SK-N-SH treated with all-trans-retinoic acid at 6 μM for 48 hours (cell line): ENCODE measurements around the gene RASGEF1C.

Source experiments
- ATAC-seq: fragments of 200-7000 bp; cut with Tn5 transposase; 3 replicates; pipeline ENCODE4 v1.9.1; 2020; ENCODE audit warnings: mild to moderate bottlenecking, moderate library complexity
- ARNTL ChIP-seq: fragments of 450-650 bp; formaldehyde crosslinking; IDR thresholded peaks from 2 replicates; pipeline ENCODE4 v1.5.0; 2020; ENCODE audit warnings: low read depth, mild to moderate bottlenecking, moderate library complexity, borderline replicate concordance
- BACH2 ChIP-seq: fragments of 250-450 bp; sonication (Bioruptor Pico); IDR thresholded peaks from 2 replicates; pipeline ENCODE4 v1.9.0; 2021; ENCODE audit warnings: mild to moderate bottlenecking, borderline replicate concordance
- CSDC2 ChIP-seq: fragments of 250-450 bp; sonication (Bioruptor Pico); IDR thresholded peaks from 2 replicates; pipeline ENCODE4 v1.5.0; 2020; ENCODE audit warnings: mild to moderate bottlenecking, moderate library complexity
- ESRRG ChIP-seq: fragments of 250-450 bp; sonication (Bioruptor Pico); IDR thresholded peaks from 2 replicates; pipeline ENCODE4 v1.6.1; 2021; ENCODE audit warnings: mild to moderate bottlenecking
- GLIS3 ChIP-seq: fragments of 250-450 bp; sonication (Bioruptor Pico); IDR thresholded peaks from 2 replicates; pipeline ENCODE4 v1.5.0; 2020; ENCODE audit warnings: mild to moderate bottlenecking, moderate library complexity
- ISL1 ChIP-seq: fragments of 250-450 bp; sonication (Bioruptor Pico); IDR thresholded peaks from 2 replicates; pipeline ENCODE4 v2.1.2; 2022; ENCODE audit warnings: mild to moderate bottlenecking, moderate library complexity
- OSR1 ChIP-seq: fragments of 250-450 bp; sonication (Bioruptor Pico); IDR thresholded peaks from 2 replicates; pipeline ENCODE4 v1.8.0; 2022; ENCODE audit warnings: moderate library complexity, mild to moderate bottlenecking, inconsistent platforms
- PATZ1 ChIP-seq: fragments of 250-450 bp; sonication (Bioruptor Pico); IDR thresholded peaks from 2 replicates; pipeline ENCODE4 v1.8.0; 2020; ENCODE audit warnings: mild to moderate bottlenecking, moderate library complexity, borderline replicate concordance
- PPARA ChIP-seq: fragments of 250-450 bp; sonication (Bioruptor Pico); IDR thresholded peaks from 2 replicates; pipeline ENCODE4 v1.5.0; 2020; ENCODE audit warnings: mild to moderate bottlenecking, borderline replicate concordance
- RARB ChIP-seq: fragments of 250-450 bp; sonication (Bioruptor Pico); IDR thresholded peaks from 2 replicates; pipeline ENCODE4 v1.8.0; 2021; ENCODE audit warnings: mild to moderate bottlenecking, moderate library complexity
- TCF4 ChIP-seq: fragments of 250-450 bp; sonication (Bioruptor Pico); IDR thresholded peaks from 2 replicates; pipeline ENCODE4 v1.8.0; 2021; ENCODE audit warnings: mild to moderate bottlenecking, moderate library complexity, borderline replicate concordance
- TOX ChIP-seq: fragments of 250-450 bp; sonication (Bioruptor Pico); IDR thresholded peaks from 2 replicates; pipeline ENCODE4 v1.8.0; 2021; ENCODE audit warnings: mild to moderate bottlenecking, moderate library complexity, borderline replicate concordance
- TSHZ2 ChIP-seq: fragments of 250-450 bp; sonication (Bioruptor Pico); IDR thresholded peaks from 2 replicates; pipeline ENCODE4 v1.5.0; 2020; ENCODE audit warnings: mild to moderate bottlenecking, moderate library complexity
- ZC3H10 ChIP-seq: fragments of 250-450 bp; sonication (Bioruptor Pico); IDR thresholded peaks from 2 replicates; pipeline ENCODE4 v1.5.1; 2021; ENCODE audit warnings: mild to moderate bottlenecking, moderate library complexity
- ZFP3 ChIP-seq: fragments of 250-450 bp; sonication (Bioruptor Pico); IDR thresholded peaks from 2 replicates; pipeline ENCODE4 v1.5.0; 2020; ENCODE audit warnings: mild to moderate bottlenecking, moderate library complexity
- ZFP30 ChIP-seq: fragments of 450-650 bp; formaldehyde crosslinking; IDR thresholded peaks from 2 replicates; pipeline ENCODE4 v1.5.0; 2022; ENCODE audit warnings: mild to moderate bottlenecking, moderate library complexity
- ZNF565 ChIP-seq: fragments of 450-650 bp; formaldehyde crosslinking; conservative IDR thresholded peaks from 2 replicates; pipeline ENCODE4 v1.5.0; 2020; ENCODE audit warnings: low read depth, mild to moderate bottlenecking, moderate library complexity
- ZNF70 ChIP-seq: fragments of 450-650 bp; formaldehyde crosslinking; IDR thresholded peaks from 2 replicates; pipeline ENCODE4 v1.5.0; 2020; ENCODE audit warnings: mild to moderate bottlenecking, moderate library complexity
- ZNF8 ChIP-seq: fragments of 450-650 bp; formaldehyde crosslinking; IDR thresholded peaks from 2 replicates; pipeline ENCODE4 v1.5.0; 2020; ENCODE audit warnings: mild to moderate bottlenecking, moderate library complexity
- TF ChIP-seq, protein P1 (sequence below): fragments of 250-450 bp; sonication (Bioruptor Pico); IDR thresholded peaks from 2 replicates; pipeline ENCODE4 v1.5.1; 2020; ENCODE audit warnings: low read depth, mild to moderate bottlenecking, moderate library complexity
- TF ChIP-seq, protein P2 (sequence below): fragments of 250-450 bp; sonication (Bioruptor Pico); IDR thresholded peaks from 2 replicates; pipeline ENCODE4 v1.5.1; 2021; ENCODE audit warnings: mild to moderate bottlenecking, moderate library complexity
- TF ChIP-seq, protein P3 (sequence below): fragments of 250-450 bp; sonication (Bioruptor Pico); IDR thresholded peaks from 2 replicates; pipeline ENCODE4 v1.8.0; 2021; ENCODE audit warnings: low read depth, mild to moderate bottlenecking, moderate library complexity, borderline replicate concordance

The RASGEF1C gene

DNA sequence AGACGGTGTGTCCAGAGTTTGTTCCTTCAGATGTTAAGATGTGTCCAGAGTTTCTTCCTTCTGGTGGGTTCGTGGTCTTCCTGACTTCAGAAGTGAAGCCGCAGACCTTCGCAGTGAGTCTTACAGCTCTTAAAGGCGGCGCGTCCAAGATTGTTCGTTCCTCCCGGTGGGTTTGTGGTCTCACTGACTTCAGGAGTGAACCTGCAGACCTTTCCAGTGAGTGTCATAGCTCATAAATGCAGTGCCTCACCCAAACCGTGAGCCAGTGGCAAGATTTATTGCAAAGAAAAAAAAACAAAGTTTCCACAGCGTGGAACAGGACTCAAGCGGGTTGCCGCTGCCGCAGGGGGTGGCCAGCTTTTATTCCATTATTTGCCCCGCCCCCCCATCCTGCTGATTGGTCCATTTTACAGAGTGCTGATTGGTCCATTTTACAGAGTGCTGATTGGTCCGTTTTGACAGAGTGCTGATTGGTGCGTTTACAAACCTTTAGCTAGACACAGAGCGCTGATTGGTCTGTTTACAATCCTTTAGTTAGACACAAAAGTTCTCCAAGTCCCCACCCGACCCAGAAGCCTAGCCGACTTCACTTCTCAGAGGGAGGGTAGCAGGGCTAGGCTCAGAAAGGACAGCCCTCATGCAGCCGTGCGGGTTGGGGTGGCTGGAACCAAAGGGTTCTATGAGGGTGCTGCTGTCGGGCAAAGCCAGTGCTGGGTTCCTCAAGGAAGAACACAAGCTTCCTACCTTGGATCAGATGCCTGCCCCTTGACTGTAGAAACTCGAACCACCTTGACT is 128.3 kb downstream of the RASGEF1C start:
- no peak for ATAC-seq
- no peak for TF ChIP-seq TCF4
- TF ChIP-seq ESRRG = no peak
- TF ChIP-seq ZNF565 (CRISPR knock-in tag) = no peak
- TF ChIP-seq, protein P1, sequence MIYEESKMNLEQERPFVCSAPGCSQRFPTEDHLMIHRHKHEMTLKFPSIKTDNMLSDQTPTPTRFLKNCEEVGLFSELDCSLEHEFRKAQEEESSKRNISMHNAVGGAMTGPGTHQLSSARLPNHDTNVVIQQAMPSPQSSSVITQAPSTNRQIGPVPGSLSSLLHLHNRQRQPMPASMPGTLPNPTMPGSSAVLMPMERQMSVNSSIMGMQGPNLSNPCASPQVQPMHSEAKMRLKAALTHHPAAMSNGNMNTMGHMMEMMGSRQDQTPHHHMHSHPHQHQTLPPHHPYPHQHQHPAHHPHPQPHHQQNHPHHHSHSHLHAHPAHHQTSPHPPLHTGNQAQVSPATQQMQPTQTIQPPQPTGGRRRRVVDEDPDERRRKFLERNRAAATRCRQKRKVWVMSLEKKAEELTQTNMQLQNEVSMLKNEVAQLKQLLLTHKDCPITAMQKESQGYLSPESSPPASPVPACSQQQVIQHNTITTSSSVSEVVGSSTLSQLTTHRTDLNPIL (CRISPR knock-in tag) = no peak
- TF ChIP-seq ZC3H10 (CRISPR knock-in tag) = no peak
- TF ChIP-seq, protein P2, sequence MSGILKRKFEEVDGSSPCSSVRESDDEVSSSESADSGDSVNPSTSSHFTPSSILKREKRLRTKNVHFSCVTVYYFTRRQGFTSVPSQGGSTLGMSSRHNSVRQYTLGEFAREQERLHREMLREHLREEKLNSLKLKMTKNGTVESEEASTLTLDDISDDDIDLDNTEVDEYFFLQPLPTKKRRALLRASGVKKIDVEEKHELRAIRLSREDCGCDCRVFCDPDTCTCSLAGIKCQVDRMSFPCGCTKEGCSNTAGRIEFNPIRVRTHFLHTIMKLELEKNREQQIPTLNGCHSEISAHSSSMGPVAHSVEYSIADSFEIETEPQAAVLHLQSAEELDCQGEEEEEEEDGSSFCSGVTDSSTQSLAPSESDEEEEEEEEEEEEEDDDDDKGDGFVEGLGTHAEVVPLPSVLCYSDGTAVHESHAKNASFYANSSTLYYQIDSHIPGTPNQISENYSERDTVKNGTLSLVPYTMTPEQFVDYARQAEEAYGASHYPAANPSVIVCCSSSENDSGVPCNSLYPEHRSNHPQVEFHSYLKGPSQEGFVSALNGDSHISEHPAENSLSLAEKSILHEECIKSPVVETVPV = no peak
- TF ChIP-seq OSR1 (CRISPR knock-in tag) = no peak
- no peak for TF ChIP-seq ZNF70 (CRISPR knock-in tag)
- TF ChIP-seq GLIS3 (CRISPR knock-in tag) = no peak
- TF ChIP-seq ARNTL (CRISPR knock-in tag) = no peak
- TF ChIP-seq ZFP30 = no peak
- TF ChIP-seq ISL1 (CRISPR knock-in tag) = no peak
- TF ChIP-seq ZFP3 (CRISPR knock-in tag) = no peak
- no peak for TF ChIP-seq RARB (CRISPR knock-in tag)
- TF ChIP-seq PPARA = no peak
- TF ChIP-seq TOX (CRISPR knock-in tag) = no peak

DNA sequence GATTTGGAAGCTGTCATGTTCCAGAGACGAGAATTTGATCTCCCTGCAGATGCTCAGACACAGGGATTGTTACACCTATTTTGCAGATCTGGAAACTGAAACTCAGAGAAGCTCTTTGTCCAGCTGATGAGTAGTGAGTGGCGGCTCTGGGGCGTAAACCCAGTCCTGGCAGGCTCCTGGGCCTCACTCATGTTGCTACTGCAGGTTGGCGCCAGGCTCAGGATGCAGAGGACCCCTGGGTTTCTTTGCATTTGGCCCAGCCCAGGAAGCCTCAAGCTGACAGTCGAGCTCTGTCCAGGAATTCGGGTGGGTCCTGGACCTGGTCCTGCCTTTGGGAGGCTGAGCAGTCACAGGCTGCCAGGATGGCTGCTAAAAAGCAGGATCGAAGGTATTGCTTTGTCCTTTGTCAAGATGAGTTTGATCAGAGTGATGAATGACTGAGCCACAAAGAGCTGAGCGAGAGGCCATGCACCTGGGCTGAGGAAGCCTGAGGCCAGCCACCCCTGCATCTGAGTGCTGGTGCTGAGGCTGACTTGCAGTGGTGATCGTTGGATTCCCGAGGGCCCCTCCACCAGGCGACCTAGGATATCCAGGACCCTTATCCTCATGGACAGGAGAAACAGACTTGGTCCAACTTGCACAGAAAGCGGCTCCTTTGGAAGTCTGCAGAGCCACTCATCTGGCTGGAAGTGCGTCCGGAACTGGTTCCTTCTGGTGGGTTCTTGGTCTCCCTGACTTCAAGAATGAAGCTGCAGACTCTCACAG is 129.1 kb downstream of the RASGEF1C start:
- no peak for TF ChIP-seq ESRRG
- TF ChIP-seq ZNF565 (CRISPR knock-in tag) = no peak
- no peak for TF ChIP-seq ZFP30
- TF ChIP-seq ZNF8 (CRISPR knock-in tag) = no peak
- no peak for TF ChIP-seq TSHZ2 (CRISPR knock-in tag)
- TF ChIP-seq PATZ1 = no peak
- TF ChIP-seq OSR1 (CRISPR knock-in tag) = no peak
- TF ChIP-seq, protein P3, sequence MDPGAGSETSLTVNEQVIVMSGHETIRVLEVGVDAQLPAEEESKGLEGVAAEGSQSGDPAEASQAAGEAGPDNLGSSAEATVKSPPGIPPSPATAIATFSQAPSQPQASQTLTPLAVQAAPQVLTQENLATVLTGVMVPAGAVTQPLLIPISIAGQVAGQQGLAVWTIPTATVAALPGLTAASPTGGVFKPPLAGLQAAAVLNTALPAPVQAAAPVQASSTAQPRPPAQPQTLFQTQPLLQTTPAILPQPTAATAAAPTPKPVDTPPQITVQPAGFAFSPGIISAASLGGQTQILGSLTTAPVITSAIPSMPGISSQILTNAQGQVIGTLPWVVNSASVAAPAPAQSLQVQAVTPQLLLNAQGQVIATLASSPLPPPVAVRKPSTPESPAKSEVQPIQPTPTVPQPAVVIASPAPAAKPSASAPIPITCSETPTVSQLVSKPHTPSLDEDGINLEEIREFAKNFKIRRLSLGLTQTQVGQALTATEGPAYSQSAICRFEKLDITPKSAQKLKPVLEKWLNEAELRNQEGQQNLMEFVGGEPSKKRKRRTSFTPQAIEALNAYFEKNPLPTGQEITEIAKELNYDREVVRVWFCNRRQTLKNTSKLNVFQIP = no peak
- TF ChIP-seq CSDC2 (CRISPR knock-in tag) = no peak
- TF ChIP-seq BACH2 = no peak
- no peak for TF ChIP-seq ZFP3 (CRISPR knock-in tag)
- ATAC-seq = no peak
